ENCODE measurements around the gene ADGRA1. TPM values are rescaled to one million over a fixed set of nuclear protein-coding genes. Genes with fewer than 3 reads are reported as not detected.

ADGRA1 gene
- total RNA-seq, 1 donor from 2014 or later: not detected

DNA sequence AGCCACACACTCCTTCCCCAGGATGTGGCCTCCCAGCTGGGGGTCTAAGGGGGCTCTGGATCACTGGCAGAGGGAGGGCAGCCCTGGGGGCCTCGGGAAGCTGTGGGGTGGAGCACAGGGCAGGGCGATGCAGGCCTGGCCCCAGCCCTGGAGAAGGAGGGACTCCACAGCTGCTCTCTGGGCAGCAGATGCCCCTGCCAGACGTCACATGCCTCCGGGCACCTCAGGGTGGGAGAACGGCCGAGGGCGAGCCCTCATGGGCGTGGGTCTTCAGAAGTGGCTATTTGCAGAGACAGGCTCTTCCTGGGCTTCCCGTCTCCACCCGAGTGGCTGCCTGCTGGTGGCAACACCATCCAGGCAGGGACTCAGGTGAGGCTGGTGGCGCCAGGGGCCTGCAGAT lies 16.0 kb upstream of the ADGRA1 start:
- ATAC-seq (no peak), DNase-seq (no peak)
- Histone ChIP-seq H3K4me3 (no peak overlapping the region), H3K27me3 (peaks cover 22% of the 10 kb centered on the region), H3K36me3 (no peaks in the 10 kb centered on the region), H3K4me1 (no peaks in the 10 kb centered on the region), H3K27ac (no peak overlapping the region), H3K9me3 (no peaks in the 10 kb centered on the region)
- intact Hi-C loops (cut with DNase I): no loop called here
- TF ChIP-seq, protein P1, sequence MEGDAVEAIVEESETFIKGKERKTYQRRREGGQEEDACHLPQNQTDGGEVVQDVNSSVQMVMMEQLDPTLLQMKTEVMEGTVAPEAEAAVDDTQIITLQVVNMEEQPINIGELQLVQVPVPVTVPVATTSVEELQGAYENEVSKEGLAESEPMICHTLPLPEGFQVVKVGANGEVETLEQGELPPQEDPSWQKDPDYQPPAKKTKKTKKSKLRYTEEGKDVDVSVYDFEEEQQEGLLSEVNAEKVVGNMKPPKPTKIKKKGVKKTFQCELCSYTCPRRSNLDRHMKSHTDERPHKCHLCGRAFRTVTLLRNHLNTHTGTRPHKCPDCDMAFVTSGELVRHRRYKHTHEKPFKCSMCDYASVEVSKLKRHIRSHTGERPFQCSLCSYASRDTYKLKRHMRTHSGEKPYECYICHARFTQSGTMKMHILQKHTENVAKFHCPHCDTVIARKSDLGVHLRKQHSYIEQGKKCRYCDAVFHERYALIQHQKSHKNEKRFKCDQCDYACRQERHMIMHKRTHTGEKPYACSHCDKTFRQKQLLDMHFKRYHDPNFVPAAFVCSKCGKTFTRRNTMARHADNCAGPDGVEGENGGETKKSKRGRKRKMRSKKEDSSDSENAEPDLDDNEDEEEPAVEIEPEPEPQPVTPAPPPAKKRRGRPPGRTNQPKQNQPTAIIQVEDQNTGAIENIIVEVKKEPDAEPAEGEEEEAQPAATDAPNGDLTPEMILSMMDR (IDR thresholded peaks at IDR 0.05): no peak

GRCh38 chr10:133072196-133072595 lies 15.5 kb upstream of the ADGRA1 start:
- H3K27me3 ChIP-seq: peaks cover 22% of the 10 kb centered on the region
- no peaks in the 10 kb centered on the region for H3K4me1 ChIP-seq
- ATAC-seq: no peak
- no peak for DNase-seq
- H3K9me3 ChIP-seq: no peaks in the 10 kb centered on the region
- TF ChIP-seq, protein P1 (IDR thresholded peaks at IDR 0.05): no peak
- H3K36me3 ChIP-seq: no peaks in the 10 kb centered on the region
- no peak overlapping the region for H3K27ac ChIP-seq
- intact Hi-C loops (cut with DNase I): no loop called here
- H3K4me3 ChIP-seq: no peak overlapping the region

DNA sequence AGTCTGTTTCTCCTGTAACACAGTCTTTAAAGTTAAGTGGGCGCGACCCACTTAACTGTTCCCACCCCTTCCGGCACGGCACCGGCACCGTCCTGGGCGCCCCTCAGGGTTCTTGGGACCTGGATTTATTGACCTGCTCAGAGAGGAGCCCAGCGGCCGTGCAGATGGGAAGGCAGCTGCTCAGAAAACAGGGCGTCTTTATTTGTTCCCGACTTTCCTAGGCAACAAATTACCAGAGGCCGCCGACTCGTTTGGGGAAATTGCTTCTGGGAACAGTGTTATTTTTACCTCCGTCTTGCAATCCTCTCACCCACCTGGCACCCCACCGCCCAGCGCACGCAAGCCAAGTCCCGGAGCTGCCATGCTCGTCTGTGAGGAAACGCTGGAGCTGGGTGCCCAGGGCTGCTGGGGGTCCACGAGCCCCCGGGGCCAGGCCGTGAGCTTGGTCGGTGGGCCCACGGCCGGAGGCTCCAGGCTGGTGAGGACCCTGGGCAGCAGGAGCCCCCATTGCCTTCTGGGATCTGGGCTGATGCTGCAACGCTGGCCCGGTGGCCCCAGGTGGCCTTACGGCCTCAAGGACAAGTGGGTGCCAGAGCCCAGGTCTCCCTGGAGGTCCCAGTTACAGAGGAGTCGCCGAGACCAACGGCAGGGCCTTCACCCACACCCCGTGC lies 14.9 kb upstream of the ADGRA1 start:
- Histone ChIP-seq H3K4me1 (no peaks in the 10 kb centered on the region), H3K27ac (no peak overlapping the region), H3K36me3 (no peaks in the 10 kb centered on the region), H3K9me3 (no peaks in the 10 kb centered on the region), H3K27me3 (peaks cover 22% of the 10 kb centered on the region), H3K4me3 (no peak overlapping the region)
- no peak for DNase-seq
- no peak for ATAC-seq
- TF ChIP-seq, protein P1 (IDR thresholded peaks at IDR 0.05): no peak
- intact Hi-C loops (cut with DNase I): no loop called here

GRCh38 chr10:133075346-133076137 lies 12.2 kb upstream of the ADGRA1 start:
- Histone ChIP-seq H3K27ac (no peak overlapping the region), H3K4me1 (no peaks in the 10 kb centered on the region), H3K4me3 (no peak overlapping the region), H3K9me3 (no peaks in the 10 kb centered on the region), H3K27me3 (peaks cover 15% of the 10 kb centered on the region), H3K36me3 (no peaks in the 10 kb centered on the region)
- intact Hi-C loops (cut with DNase I): no loop called here
- TF ChIP-seq, protein P1 (IDR thresholded peaks at IDR 0.05): no peak
- ATAC-seq: no peak
- no peak for DNase-seq

DNA sequence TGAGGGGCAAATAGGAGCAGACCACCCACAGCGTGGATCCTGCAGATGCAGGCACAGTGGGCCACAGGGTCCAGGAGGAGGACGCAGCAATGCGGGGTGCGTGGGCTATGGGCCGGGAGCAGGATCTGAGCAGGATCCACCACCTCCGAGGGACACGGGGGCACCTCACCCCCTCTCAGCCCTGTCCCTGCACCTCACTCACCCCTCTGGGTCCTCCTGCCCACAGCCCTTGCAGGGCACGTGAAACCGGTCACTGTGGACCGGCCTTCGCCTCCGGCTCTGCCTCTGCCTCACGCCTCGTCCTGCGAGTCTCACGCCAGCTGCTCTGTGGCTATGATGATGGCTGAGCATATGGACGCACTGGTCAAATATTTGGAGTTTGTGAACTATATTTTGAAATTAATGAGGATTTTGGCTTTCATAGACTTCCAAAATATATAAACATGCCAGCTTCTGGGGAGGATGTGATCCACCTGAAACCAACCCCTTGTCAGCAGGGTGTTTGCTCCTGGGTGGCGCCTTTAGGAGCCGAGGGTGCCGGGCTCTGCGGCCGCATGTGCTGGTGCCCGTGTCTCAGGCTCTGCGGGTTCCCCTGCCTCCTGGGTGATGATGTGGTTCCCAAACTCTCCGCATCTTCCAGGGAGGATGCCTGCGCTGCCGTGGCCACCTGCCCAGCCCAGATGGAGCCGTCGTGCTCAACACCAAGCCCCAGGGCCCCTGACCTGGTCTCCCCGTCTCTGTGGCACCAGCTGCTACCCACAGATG lies 11.3 kb upstream of the ADGRA1 start:
- Histone ChIP-seq H3K4me1 (no peaks in the 10 kb centered on the region), H3K27me3 (peaks cover 15% of the 10 kb centered on the region), H3K27ac (no peak overlapping the region), H3K9me3 (no peaks in the 10 kb centered on the region), H3K36me3 (no peaks in the 10 kb centered on the region), H3K4me3 (no peak overlapping the region)
- no peak for ATAC-seq
- intact Hi-C loops (cut with DNase I): no loop called here
- TF ChIP-seq, protein P1 (IDR thresholded peaks at IDR 0.05): no peak
- DNase-seq: no peak

All from upper lobe of right lung (tissue), 1 donor.